ENCODE results near the gene LDLRAD4. TPM values are rescaled to one million over a fixed set of nuclear protein-coding genes. Genes with fewer than 3 reads are reported as not detected.

The LDLRAD4 gene
- total and polyA plus RNA-seq, 9 of the 15 experiments (the other 6 are each of a cell fraction or from before 2014, with no cell fraction given): 0.01 TPM; not detected in 8

DNA sequence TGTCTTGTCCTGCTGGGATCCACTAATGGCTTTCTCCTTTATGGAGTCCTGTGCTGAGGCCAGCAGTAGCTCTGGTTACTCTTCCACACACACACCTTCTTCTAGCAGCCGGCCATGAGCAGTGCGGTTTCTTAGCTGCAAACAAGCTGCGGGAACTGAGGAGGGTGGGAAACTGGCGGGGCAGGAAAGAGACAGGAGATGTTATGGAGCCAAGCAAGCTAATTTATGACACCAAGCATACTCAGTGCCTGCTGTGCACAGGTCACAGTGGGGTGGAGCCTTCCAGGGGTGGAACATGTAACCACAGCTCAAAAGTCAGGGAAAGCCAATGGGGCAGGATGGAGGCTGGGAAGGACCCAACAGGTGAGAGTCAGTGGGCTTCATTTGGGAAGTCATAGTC lies 327.0 kb downstream of the LDLRAD4 start (continued):
- TF ChIP-seq E2F1 (CRISPR knock-in tag; IDR thresholded peaks at IDR 0.05): no peak
- no peak for TF ChIP-seq NFE2 (IDR thresholded peaks at IDR 0.05; ENCODE audit: low read depth)

DNA sequence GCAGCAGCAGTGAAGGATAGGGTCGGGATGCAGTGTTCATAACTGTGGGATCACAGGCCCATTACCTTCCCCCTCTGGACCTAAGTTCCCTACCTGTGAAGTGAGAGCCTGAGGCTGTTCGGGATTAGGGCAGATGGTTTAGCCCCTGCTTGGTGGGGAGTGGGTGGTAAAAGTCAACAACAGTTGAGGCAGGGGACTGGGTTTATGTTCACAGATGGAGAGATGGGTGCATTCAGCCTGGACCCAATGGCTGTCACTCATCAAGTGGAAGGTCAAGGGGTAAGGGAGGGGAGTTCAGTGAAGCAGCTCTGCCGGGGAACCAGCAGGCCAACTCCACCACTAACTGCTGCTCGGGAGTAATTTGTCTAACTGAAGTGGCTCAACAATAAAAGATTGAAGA lies 327.4 kb downstream of the LDLRAD4 start:
- ChIA-PET POLR2A (no interaction called here), CTCF (ENCODE audit: low intra/inter-chr PET ratio) (no interaction called here)
- Histone ChIP-seq H3K27ac (ENCODE audit: extremely low read depth, low read depth, low read length) (no peak overlapping the region), H3K9ac (ENCODE audit: insufficient read depth in 1 of 2, low read depth in 2 of 2, low read length in 2 of 2) (no peak overlapping the region), H3K4me1 (replicated peaks in 1 of 2; ENCODE audit: control insufficient read depth in 2 of 2, insufficient read depth in 2 of 2, low read length in 2 of 2) (no peaks in the 10 kb centered on the region), H2AFZ (ENCODE audit: low read depth, low read length) (no peak overlapping the region), H3K27me3 (ENCODE audit: control insufficient read depth in 2 of 2, insufficient read depth in 2 of 2, low read length in 2 of 2) (peaks cover 2 to 26% of the 10 kb centered on the region in 2 experiments; a peak in 2 of 5 replicates), H3K4me2 (ENCODE audit: insufficient read depth, low read length) (no peak overlapping the region), H3K9me1 (ENCODE audit: control insufficient read depth, insufficient read depth, low read length) (no peaks in the 10 kb centered on the region), H3K79me2 (ENCODE audit: control insufficient read depth, insufficient read depth, low read length) (no peaks in the 10 kb centered on the region), H3K36me3 (ENCODE audit: control insufficient read depth, insufficient read depth, low read length) (no peaks in the 10 kb centered on the region), H4K20me1 (replicated peaks; ENCODE audit: control insufficient read depth, insufficient read depth, low read length) (no peaks in the 10 kb centered on the region), H3K4me3 (no peak overlapping the region), H3K9me3 (replicated peaks; ENCODE audit: control insufficient read depth, insufficient read depth, low read depth, low read length) (no peaks in the 10 kb centered on the region)
- ATAC-seq (no peak), DNase-seq (ENCODE audit: extremely low read depth in 1 of 4, low spot score in 3 of 4) (no peak), FAIRE-seq (no peak)
- in situ Hi-C loops (cut with MboI): no loop called here
- BruUV-seq (replicated peaks): no TSS peak
- intact Hi-C loops (cut with micrococcal nuclease): no loop called here
- TF ChIP-seq ZNF717 (CRISPR knock-in tag; IDR thresholded peaks at IDR 0.05) (no peak), ETV5 (CRISPR knock-in tag; IDR thresholded peaks at IDR 0.05; ENCODE audit: low read depth) (no peak), TRIM28 (IDR thresholded peaks at IDR 0.05) (no peak), ZSCAN29 (IDR thresholded peaks at IDR 0.05) (no peak), POLR2H (tag; IDR thresholded peaks at IDR 0.05; ENCODE audit: low read depth) (no peak), RBM22 (IDR thresholded peaks at IDR 0.05; ENCODE audit: low read depth, low read length, poor library complexity, severe bottlenecking) (no peak), ID3 (CRISPR knock-in tag; IDR thresholded peaks at IDR 0.05) (no peak), ID3 (tag; IDR thresholded peaks at IDR 0.05) (no peak), LCOR (CRISPR knock-in tag; IDR thresholded peaks at IDR 0.05) (no peak), HOXB6 (CRISPR knock-in tag; IDR thresholded peaks at IDR 0.05; ENCODE audit: borderline replicate concordance) (no peak), MBD1 (CRISPR knock-in tag; IDR thresholded peaks at IDR 0.05) (no peak), NR0B1 (IDR thresholded peaks at IDR 0.05; ENCODE audit: partially characterized antibody) (no peak), PYGO2 (tag; IDR thresholded peaks at IDR 0.05) (no peak), PTRF (tag; IDR thresholded peaks at IDR 0.05) (no peak), ZNF24 (IDR thresholded peaks at IDR 0.05) (no peak)
- TF ChIP-seq, protein P1, sequence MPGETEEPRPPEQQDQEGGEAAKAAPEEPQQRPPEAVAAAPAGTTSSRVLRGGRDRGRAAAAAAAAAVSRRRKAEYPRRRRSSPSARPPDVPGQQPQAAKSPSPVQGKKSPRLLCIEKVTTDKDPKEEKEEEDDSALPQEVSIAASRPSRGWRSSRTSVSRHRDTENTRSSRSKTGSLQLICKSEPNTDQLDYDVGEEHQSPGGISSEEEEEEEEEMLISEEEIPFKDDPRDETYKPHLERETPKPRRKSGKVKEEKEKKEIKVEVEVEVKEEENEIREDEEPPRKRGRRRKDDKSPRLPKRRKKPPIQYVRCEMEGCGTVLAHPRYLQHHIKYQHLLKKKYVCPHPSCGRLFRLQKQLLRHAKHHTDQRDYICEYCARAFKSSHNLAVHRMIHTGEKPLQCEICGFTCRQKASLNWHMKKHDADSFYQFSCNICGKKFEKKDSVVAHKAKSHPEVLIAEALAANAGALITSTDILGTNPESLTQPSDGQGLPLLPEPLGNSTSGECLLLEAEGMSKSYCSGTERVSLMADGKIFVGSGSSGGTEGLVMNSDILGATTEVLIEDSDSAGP (CRISPR knock-in tag; IDR thresholded peaks at IDR 0.05): no peak
- WGBS (ENCODE audit: insufficient coverage, low coverage, missing lambda C conversion rate): 2% methylated on average over 4 of the region's 4 CpGs

Data from K562 (cell line).